Spinal cord (tissue), 10 donors: ENCODE results near the gene MCM8. TPM values are rescaled to one million over a fixed set of nuclear protein-coding genes. Genes with fewer than 3 reads are reported as not detected.

Experiments
- DNase-seq, 6 donors: peaks; one replicate each; pipeline versions ENCODE4 v3.0.0 to v3.0.0-alpha.2; 2013 to 2015; ENCODE audit warnings: low spot score in 6 of 6, low read depth in 4 of 6
- H3K27ac ChIP-seq: one replicate; pipeline ENCODE4 v1.5.1; 2013; ENCODE audit warnings: low read depth, low read length, control low read depth
- H3K27me3 ChIP-seq: one replicate; pipeline ENCODE4 v1.6.1; 2013; ENCODE audit warnings: low read length; ENCODE audit not compliant: control insufficient read depth, insufficient read depth
- H3K36me3 ChIP-seq: one replicate; pipeline ENCODE4 v1.6.1; 2013; ENCODE audit warnings: low read length; ENCODE audit not compliant: control insufficient read depth, insufficient read depth
- H3K4me1 ChIP-seq: one replicate; pipeline ENCODE4 v1.6.1; 2013; ENCODE audit warnings: low read length; ENCODE audit not compliant: control insufficient read depth, insufficient read depth
- H3K4me3 ChIP-seq: one replicate; pipeline ENCODE4 v1.5.1; 2013; ENCODE audit warnings: low read depth, low read length, control low read depth
- H3K9me3 ChIP-seq: one replicate; pipeline ENCODE4 v1.6.1; 2013; ENCODE audit warnings: low read length; ENCODE audit not compliant: control insufficient read depth, insufficient read depth
- WGBS: methylation state at CpG from one replicate; pipeline ENCODE4 v1.1.5; 2013; ENCODE audit warnings: missing lambda C conversion rate; ENCODE audit not compliant: insufficient coverage; 5-methylcytosine and 5-hydroxymethylcytosine counted together
- polyA plus RNA-seq, 2 donors: library from polyadenylated mRNA; unstranded; fragments of 120-200 nt; gene quantifications; one replicate each; pipeline ENCODE4 v1.2.1, GENCODE V29; 2013; ENCODE audit not compliant: insufficient read length in 2 of 2
- total RNA-seq, 2 donors: library from RNA; depleted of rRNA in 1 of 2; stranded (reverse); fragments of 120-200 nt in 1 of 2; fragments of >200 nt in 1 of 2; gene quantifications; one replicate each; pipeline versions ENCODE4 v1.2.3 to v1.2.4, GENCODE V29; 2013 to 2014
- donor health status: healthy.

MCM8 gene
- total and polyA plus RNA-seq, 4 donors = 7.1 to 10.1 (median 8.5) TPM

GRCh38 chr20:5938456-5939029 is 11.9 kb upstream of the MCM8 start:
- no peak for DNase-seq
- Histone ChIP-seq H3K4me3 (no peak overlapping the region), H3K36me3 (peaks cover 36% of the 10 kb centered on the region), H3K27ac (no peak overlapping the region), H3K9me3 (no peaks in the 10 kb centered on the region), H3K27me3 (no peaks in the 10 kb centered on the region), H3K4me1 (no peaks in the 10 kb centered on the region)
- WGBS = 83% methylated on average over 1 of the region's 6 CpGs

- H3K4me3 ChIP-seq = no peak overlapping the region
- no peaks in the 10 kb centered on the region for H3K27me3 ChIP-seq
- DNase-seq = no peak
- no peaks in the 10 kb centered on the region for H3K9me3 ChIP-seq
- WGBS = 95% methylated on average over 2 of the region's 3 CpGs
- H3K27ac ChIP-seq = no peak overlapping the region
- peaks cover 3% of the 10 kb centered on the region for H3K4me1 ChIP-seq
- H3K36me3 ChIP-seq = peaks cover 25% of the 10 kb centered on the region
Observed at GRCh38 chr20:5945963-5946362, 4.5 kb upstream of the MCM8 start.

GRCh38 chr20:5947276-5947675 is 3.2 kb upstream of the MCM8 start:
- Histone ChIP-seq H3K27ac (no peak overlapping the region), H3K4me1 (peaks cover 4% of the 10 kb centered on the region), H3K36me3 (peaks cover 16% of the 10 kb centered on the region), H3K4me3 (no peak overlapping the region), H3K9me3 (no peaks in the 10 kb centered on the region), H3K27me3 (no peaks in the 10 kb centered on the region)
- WGBS = 92% methylated on average over 5 of the region's 6 CpGs
- DNase-seq = no peak

- Histone ChIP-seq H3K36me3 (peaks cover 10% of the 10 kb centered on the region), H3K4me3 (peak overlapping the region; percentile 88), H3K9me3 (no peaks in the 10 kb centered on the region), H3K4me1 (peaks cover 4% of the 10 kb centered on the region), H3K27me3 (no peaks in the 10 kb centered on the region), H3K27ac (peak overlapping the region; percentile 12)
- under 1% methylated on average over 10 of the region's 11 CpGs for WGBS
- no peak for DNase-seq
Observed at GRCh38 chr20:5949943-5950270, 545 bp upstream of the MCM8 start.

GRCh38 chr20:5967469-5967868 is 17.0 kb downstream of the MCM8 start:
- no peak overlapping the region for H3K27ac ChIP-seq
- WGBS = 83% methylated on average over 2 of the region's 6 CpGs
- DNase-seq = no peak
- peaks cover 3% of the 10 kb centered on the region for H3K4me1 ChIP-seq
- H3K9me3 ChIP-seq = no peaks in the 10 kb centered on the region
- H3K4me3 ChIP-seq = no peak overlapping the region
- H3K36me3 ChIP-seq = no peaks in the 10 kb centered on the region
- no peaks in the 10 kb centered on the region for H3K27me3 ChIP-seq

- 80% methylated on average over 1 of the region's 3 CpGs for WGBS
- H3K9me3 ChIP-seq = no peaks in the 10 kb centered on the region
- no peak for DNase-seq
- no peak overlapping the region for H3K27ac ChIP-seq
- no peaks in the 10 kb centered on the region for H3K36me3 ChIP-seq
- peaks cover 3% of the 10 kb centered on the region for H3K4me1 ChIP-seq
- no peaks in the 10 kb centered on the region for H3K27me3 ChIP-seq
- no peak overlapping the region for H3K4me3 ChIP-seq
Observed at GRCh38 chr20:5968462-5968861, 18.0 kb downstream of the MCM8 start.

- peak in 4 of 6 donors; percentile 15 to 72 (median 42) for DNase-seq
- H3K27ac ChIP-seq = no peak overlapping the region
Observed at GRCh38 chr20:5969348-5969935, 19.0 kb downstream of the MCM8 start.

GRCh38 chr20:5969940-5970339 is 19.5 kb downstream of the MCM8 start:
- Histone ChIP-seq H3K36me3 (peaks cover 3% of the 10 kb centered on the region), H3K27ac (no peak overlapping the region), H3K9me3 (no peaks in the 10 kb centered on the region), H3K4me1 (peaks cover 3% of the 10 kb centered on the region), H3K4me3 (no peak overlapping the region), H3K27me3 (no peaks in the 10 kb centered on the region)
- DNase-seq = no peak

More at GRCh38 chr20:5969348-5969935, 19.0 kb downstream of the MCM8 start:
- peaks cover 3% of the 10 kb centered on the region for H3K36me3 ChIP-seq
- 100% methylated on average over 2 of the region's 9 CpGs for WGBS
- no peak overlapping the region for H3K4me3 ChIP-seq
- no peaks in the 10 kb centered on the region for H3K27me3 ChIP-seq
- H3K9me3 ChIP-seq = no peaks in the 10 kb centered on the region
- H3K4me1 ChIP-seq = peaks cover 3% of the 10 kb centered on the region

GRCh38 chr20:5970381-5970780 is 19.9 kb downstream of the MCM8 start:
- Histone ChIP-seq H3K4me1 (peaks cover 3% of the 10 kb centered on the region), H3K4me3 (no peak overlapping the region), H3K27ac (no peak overlapping the region), H3K36me3 (peaks cover 3% of the 10 kb centered on the region), H3K9me3 (no peaks in the 10 kb centered on the region), H3K27me3 (no peaks in the 10 kb centered on the region)
- WGBS = 80% methylated on average over 1 of the region's 2 CpGs
- DNase-seq = no peak

- peaks cover 3% of the 10 kb centered on the region for H3K4me1 ChIP-seq
- H3K27me3 ChIP-seq = no peaks in the 10 kb centered on the region
- H3K27ac ChIP-seq = no peak overlapping the region
- no peak for DNase-seq
- peaks cover 3% of the 10 kb centered on the region for H3K36me3 ChIP-seq
- H3K4me3 ChIP-seq = no peak overlapping the region
- H3K9me3 ChIP-seq = no peaks in the 10 kb centered on the region
Observed at GRCh38 chr20:5971203-5971602, 20.8 kb downstream of the MCM8 start.
